H1 (cell line): Measurements from ENCODE around the gene SEMA3A. TPM values are rescaled to one million over a fixed set of nuclear protein-coding genes. Genes with fewer than 3 reads are reported as not detected.

Experiments used
- CHD1 ChIP-seq: IDR thresholded peaks from 2 replicates; pipeline ENCODE4 v1.6.1; 2012; ENCODE audit warnings: low read depth, low read length, improper control_type of control experiment
- CHD2 ChIP-seq: IDR thresholded peaks from 2 replicates; pipeline ENCODE4 v1.6.1; 2012; ENCODE audit warnings: low read length, improper control_type of control experiment
- KDM5A ChIP-seq: fragments of 200-600 bp; IDR thresholded peaks from 2 replicates; pipeline ENCODE4 v1.7.1; 2012; ENCODE audit warnings: mild to moderate bottlenecking, low read length, inconsistent platforms, mixed read lengths
- NRF1 ChIP-seq: IDR thresholded peaks from 2 replicates; pipeline ENCODE4 v1.6.1; 2011; ENCODE audit warnings: mild to moderate bottlenecking, low read depth, low read length, improper control_type of control experiment
- SIRT6 ChIP-seq: IDR thresholded peaks from one replicate; pipeline ENCODE4 v1.7.1; 2012; ENCODE audit warnings: low read length, inconsistent platforms
- SIX5 ChIP-seq: IDR thresholded peaks from 2 replicates; pipeline ENCODE4 v1.6.1; 2011; ENCODE audit warnings: mild to moderate bottlenecking, low read depth, low read length
- TBP ChIP-seq: IDR thresholded peaks from 2 replicates; pipeline ENCODE4 v1.6.1; 2011; ENCODE audit warnings: low read depth, low read length, improper control_type of control experiment
- TEAD4 ChIP-seq: IDR thresholded peaks from 2 replicates; pipeline ENCODE4 v1.6.1; 2012; ENCODE audit warnings: low read depth, low read length, inconsistent platforms, mixed read lengths
- YY1 ChIP-seq: IDR thresholded peaks from 2 replicates; pipeline ENCODE4 v1.6.1; 2011; ENCODE audit warnings: low read depth, mild to moderate bottlenecking, low read length
- polyA plus RNA-seq, 7 experiments: library from polyadenylated mRNA; depleted of rRNA in 3 of 7; stranded (reverse) in 5 of 7; unstranded in 2 of 7; fragments of >200 nt in 5 of 7; fragments of 200-250 nt in 2 of 7; gene quantifications; 1 replicate in 5 of 7; 2 replicates in 1 of 7; 4 replicates in 1 of 7; pipeline versions ENCODE4 v1.2.1 to v1.2.3, GENCODE V29; 2011 to 2013; ENCODE audit warnings: missing spikeins in 2 of 7, mixed read lengths in 2 of 7
- total RNA-seq: library from RNA; stranded (reverse); fragmentation: NEBNext Ultra II Directional; extraction: Animal tissue kit (Norgen Biotek cat#: 25700); gene quantifications from 2 replicates; pipeline ENCODE4 v1.2.1, GENCODE V29; 2021
- TF ChIP-seq, protein P1 (sequence below): fragments of 300-600 bp; sonication (generic); IDR thresholded peaks from 2 replicates; pipeline ENCODE4 v1.7.1; 2012; ENCODE audit warnings: low read length, moderate library complexity, mild to moderate bottlenecking, inconsistent platforms; ENCODE audit not compliant: insufficient replicate concordance
- TF ChIP-seq, protein P2 (sequence below): IDR thresholded peaks from 2 replicates; pipeline ENCODE4 v1.6.1; 2011; ENCODE audit warnings: low read length, improper control_type of control experiment

SEMA3A gene
- total and polyA plus RNA-seq, 2 of the 8 experiments (the other 6 are each of a cell fraction or from before 2014, with no cell fraction given): 8.1 to 45.9 TPM

DNA sequence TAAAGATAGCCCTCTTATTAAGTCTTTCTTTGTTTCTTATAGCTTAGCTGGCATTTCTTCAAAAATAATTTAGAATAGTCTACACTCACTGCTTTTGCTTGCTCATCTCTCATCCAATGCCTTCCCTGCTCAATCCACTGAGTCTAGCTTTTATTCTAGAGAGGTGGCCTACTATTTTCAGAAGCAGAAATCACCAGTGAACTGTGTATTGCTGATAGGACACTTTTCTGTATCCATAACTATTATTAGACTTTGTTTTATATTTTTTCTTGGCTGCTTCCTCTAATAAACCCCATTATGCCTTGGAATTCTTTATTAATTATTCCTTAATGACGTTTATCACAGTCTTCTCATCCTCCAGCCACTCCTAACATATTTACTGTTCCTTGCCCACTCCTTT lies 206.8 kb downstream of the SEMA3A start (continued):
- TF ChIP-seq, protein P1, sequence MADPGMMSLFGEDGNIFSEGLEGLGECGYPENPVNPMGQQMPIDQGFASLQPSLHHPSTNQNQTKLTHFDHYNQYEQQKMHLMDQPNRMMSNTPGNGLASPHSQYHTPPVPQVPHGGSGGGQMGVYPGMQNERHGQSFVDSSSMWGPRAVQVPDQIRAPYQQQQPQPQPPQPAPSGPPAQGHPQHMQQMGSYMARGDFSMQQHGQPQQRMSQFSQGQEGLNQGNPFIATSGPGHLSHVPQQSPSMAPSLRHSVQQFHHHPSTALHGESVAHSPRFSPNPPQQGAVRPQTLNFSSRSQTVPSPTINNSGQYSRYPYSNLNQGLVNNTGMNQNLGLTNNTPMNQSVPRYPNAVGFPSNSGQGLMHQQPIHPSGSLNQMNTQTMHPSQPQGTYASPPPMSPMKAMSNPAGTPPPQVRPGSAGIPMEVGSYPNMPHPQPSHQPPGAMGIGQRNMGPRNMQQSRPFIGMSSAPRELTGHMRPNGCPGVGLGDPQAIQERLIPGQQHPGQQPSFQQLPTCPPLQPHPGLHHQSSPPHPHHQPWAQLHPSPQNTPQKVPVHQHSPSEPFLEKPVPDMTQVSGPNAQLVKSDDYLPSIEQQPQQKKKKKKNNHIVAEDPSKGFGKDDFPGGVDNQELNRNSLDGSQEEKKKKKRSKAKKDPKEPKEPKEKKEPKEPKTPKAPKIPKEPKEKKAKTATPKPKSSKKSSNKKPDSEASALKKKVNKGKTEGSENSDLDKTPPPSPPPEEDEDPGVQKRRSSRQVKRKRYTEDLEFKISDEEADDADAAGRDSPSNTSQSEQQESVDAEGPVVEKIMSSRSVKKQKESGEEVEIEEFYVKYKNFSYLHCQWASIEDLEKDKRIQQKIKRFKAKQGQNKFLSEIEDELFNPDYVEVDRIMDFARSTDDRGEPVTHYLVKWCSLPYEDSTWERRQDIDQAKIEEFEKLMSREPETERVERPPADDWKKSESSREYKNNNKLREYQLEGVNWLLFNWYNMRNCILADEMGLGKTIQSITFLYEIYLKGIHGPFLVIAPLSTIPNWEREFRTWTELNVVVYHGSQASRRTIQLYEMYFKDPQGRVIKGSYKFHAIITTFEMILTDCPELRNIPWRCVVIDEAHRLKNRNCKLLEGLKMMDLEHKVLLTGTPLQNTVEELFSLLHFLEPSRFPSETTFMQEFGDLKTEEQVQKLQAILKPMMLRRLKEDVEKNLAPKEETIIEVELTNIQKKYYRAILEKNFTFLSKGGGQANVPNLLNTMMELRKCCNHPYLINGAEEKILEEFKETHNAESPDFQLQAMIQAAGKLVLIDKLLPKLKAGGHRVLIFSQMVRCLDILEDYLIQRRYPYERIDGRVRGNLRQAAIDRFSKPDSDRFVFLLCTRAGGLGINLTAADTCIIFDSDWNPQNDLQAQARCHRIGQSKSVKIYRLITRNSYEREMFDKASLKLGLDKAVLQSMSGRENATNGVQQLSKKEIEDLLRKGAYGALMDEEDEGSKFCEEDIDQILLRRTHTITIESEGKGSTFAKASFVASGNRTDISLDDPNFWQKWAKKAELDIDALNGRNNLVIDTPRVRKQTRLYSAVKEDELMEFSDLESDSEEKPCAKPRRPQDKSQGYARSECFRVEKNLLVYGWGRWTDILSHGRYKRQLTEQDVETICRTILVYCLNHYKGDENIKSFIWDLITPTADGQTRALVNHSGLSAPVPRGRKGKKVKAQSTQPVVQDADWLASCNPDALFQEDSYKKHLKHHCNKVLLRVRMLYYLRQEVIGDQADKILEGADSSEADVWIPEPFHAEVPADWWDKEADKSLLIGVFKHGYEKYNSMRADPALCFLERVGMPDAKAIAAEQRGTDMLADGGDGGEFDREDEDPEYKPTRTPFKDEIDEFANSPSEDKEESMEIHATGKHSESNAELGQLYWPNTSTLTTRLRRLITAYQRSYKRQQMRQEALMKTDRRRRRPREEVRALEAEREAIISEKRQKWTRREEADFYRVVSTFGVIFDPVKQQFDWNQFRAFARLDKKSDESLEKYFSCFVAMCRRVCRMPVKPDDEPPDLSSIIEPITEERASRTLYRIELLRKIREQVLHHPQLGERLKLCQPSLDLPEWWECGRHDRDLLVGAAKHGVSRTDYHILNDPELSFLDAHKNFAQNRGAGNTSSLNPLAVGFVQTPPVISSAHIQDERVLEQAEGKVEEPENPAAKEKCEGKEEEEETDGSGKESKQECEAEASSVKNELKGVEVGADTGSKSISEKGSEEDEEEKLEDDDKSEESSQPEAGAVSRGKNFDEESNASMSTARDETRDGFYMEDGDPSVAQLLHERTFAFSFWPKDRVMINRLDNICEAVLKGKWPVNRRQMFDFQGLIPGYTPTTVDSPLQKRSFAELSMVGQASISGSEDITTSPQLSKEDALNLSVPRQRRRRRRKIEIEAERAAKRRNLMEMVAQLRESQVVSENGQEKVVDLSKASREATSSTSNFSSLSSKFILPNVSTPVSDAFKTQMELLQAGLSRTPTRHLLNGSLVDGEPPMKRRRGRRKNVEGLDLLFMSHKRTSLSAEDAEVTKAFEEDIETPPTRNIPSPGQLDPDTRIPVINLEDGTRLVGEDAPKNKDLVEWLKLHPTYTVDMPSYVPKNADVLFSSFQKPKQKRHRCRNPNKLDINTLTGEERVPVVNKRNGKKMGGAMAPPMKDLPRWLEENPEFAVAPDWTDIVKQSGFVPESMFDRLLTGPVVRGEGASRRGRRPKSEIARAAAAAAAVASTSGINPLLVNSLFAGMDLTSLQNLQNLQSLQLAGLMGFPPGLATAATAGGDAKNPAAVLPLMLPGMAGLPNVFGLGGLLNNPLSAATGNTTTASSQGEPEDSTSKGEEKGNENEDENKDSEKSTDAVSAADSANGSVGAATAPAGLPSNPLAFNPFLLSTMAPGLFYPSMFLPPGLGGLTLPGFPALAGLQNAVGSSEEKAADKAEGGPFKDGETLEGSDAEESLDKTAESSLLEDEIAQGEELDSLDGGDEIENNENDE: no peak
- TF ChIP-seq KDM5A: no peak
- TF ChIP-seq YY1: no peak
- no peak for TF ChIP-seq NRF1
- no peak for TF ChIP-seq CHD1
- TF ChIP-seq TBP: no peak
- no peak for TF ChIP-seq TEAD4
- TF ChIP-seq CHD2: no peak
- no peak for TF ChIP-seq SIX5
- TF ChIP-seq, protein P2, sequence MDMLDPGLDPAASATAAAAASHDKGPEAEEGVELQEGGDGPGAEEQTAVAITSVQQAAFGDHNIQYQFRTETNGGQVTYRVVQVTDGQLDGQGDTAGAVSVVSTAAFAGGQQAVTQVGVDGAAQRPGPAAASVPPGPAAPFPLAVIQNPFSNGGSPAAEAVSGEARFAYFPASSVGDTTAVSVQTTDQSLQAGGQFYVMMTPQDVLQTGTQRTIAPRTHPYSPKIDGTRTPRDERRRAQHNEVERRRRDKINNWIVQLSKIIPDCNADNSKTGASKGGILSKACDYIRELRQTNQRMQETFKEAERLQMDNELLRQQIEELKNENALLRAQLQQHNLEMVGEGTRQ: no peak
- no peak for TF ChIP-seq SIRT6
- TF ChIP-seq, all 59 proteins: peak for 0
